ENCODE results near the gene MRPL58.
A peak's percentile ranks its signal among the peaks of the same experiment; 100 is the strongest.

Gene MRPL58

GRCh38 chr17:75059369-75060345 lies 47.2 kb downstream of the MRPL58 start:
- peak overlapping the region; percentile 77 for H3K27ac ChIP-seq
- TF ChIP-seq Cebpa-rat (IDR thresholded peaks at IDR 0.05), result no peak
- H3K36me3 ChIP-seq, result peaks cover 85% of the 10 kb centered on the region
- H3K4me1 ChIP-seq, result peaks cover 13% of the 10 kb centered on the region
- peak overlapping the region; percentile 47 for H3K4me2 ChIP-seq
- no peaks in the 10 kb centered on the region for H3K9me3 ChIP-seq
- H4K20me1 ChIP-seq, result no peaks in the 10 kb centered on the region
- H3K4me3 ChIP-seq, result no peak overlapping the region
- H3K27me3 ChIP-seq, result no peaks in the 10 kb centered on the region
- peak overlapping the region; percentile 44; the same call in 1 of the 2 replicates for H3K9ac ChIP-seq

- Histone ChIP-seq H3K4me3 (no peak overlapping the region), H3K9me3 (no peaks in the 10 kb centered on the region), H4K20me1 (no peaks in the 10 kb centered on the region), H3K27ac (peak overlapping the region; percentile 32; the same call in 1 of the 2 replicates), H3K27me3 (no peaks in the 10 kb centered on the region), H3K9ac (peak overlapping the region; percentile 8; the same call in 1 of the 2 replicates), H3K4me1 (peaks cover 16% of the 10 kb centered on the region), H3K4me2 (0 out of 2 replicates have a peak overlapping the region, but pooled peaks have one; percentile 47), H3K36me3 (peaks cover 84% of the 10 kb centered on the region)
- TF ChIP-seq Cebpa-rat (IDR thresholded peaks at IDR 0.05), result no peak
Measured at GRCh38 chr17:75060434-75061054, 48.1 kb downstream of the MRPL58 start.

DNA sequence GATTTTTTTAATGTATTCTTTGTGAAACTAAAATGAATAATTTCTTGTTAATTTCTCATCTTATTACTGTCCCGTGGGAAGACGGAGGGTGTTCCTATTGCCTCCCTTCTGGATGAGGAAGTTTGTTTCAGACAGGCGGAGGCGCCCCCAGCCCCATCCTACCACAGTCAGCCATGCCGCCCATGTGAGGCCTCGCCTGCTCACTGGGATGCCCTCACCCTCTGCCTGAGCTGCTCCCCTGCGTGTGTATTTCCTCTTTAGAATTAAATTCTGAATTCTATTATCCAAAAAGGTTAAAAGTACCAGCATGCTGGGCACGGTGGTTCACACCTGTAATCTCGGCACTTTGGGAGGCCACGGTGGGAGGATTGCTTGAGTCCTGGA lies 48.6 kb downstream of the MRPL58 start:
- Histone ChIP-seq H3K4me2 (no peak overlapping the region), H3K27ac (no peak overlapping the region), H3K4me3 (no peak overlapping the region), H3K9ac (peak overlapping the region; percentile 8; the same call in 1 of the 2 replicates), H3K27me3 (no peaks in the 10 kb centered on the region), H3K36me3 (peaks cover 79% of the 10 kb centered on the region), H3K9me3 (no peaks in the 10 kb centered on the region), H4K20me1 (no peaks in the 10 kb centered on the region), H3K4me1 (peaks cover 21% of the 10 kb centered on the region)
- no peak for TF ChIP-seq Cebpa-rat (IDR thresholded peaks at IDR 0.05)

- H3K27me3 ChIP-seq, result no peaks in the 10 kb centered on the region
- no peak overlapping the region for H3K4me2 ChIP-seq
Measured at GRCh38 chr17:75061618-75062017, 49.1 kb downstream of the MRPL58 start.

GRCh38 chr17:75063201-75063600 lies 50.7 kb downstream of the MRPL58 start:
- H3K9me3 ChIP-seq, result no peaks in the 10 kb centered on the region
- no peak overlapping the region for H3K9ac ChIP-seq
- H4K20me1 ChIP-seq, result no peaks in the 10 kb centered on the region
- no peak for TF ChIP-seq Cebpa-rat (IDR thresholded peaks at IDR 0.05)
- no peak overlapping the region for H3K27ac ChIP-seq
- H3K27me3 ChIP-seq, result no peaks in the 10 kb centered on the region
- H3K36me3 ChIP-seq, result peaks cover 58% of the 10 kb centered on the region
- H3K4me2 ChIP-seq, result no peak overlapping the region
- H3K4me3 ChIP-seq, result no peak overlapping the region
- peaks cover 35% of the 10 kb centered on the region for H3K4me1 ChIP-seq

More at GRCh38 chr17:75061618-75062017, 49.1 kb downstream of the MRPL58 start:
- Histone ChIP-seq H3K36me3 (peaks cover 73% of the 10 kb centered on the region), H3K9me3 (no peaks in the 10 kb centered on the region), H3K4me3 (no peak overlapping the region), H3K9ac (0 out of 2 replicates have a peak overlapping the region, but pooled peaks have one; percentile 8), H3K27ac (no peak overlapping the region), H4K20me1 (no peaks in the 10 kb centered on the region), H3K4me1 (peaks cover 23% of the 10 kb centered on the region)
- TF ChIP-seq Cebpa-rat (IDR thresholded peaks at IDR 0.05), result no peak

- H3K9ac ChIP-seq, result no peak overlapping the region
- peaks cover 58% of the 10 kb centered on the region for H3K36me3 ChIP-seq
- H3K4me3 ChIP-seq, result no peak overlapping the region
- H3K9me3 ChIP-seq, result no peaks in the 10 kb centered on the region
- no peak overlapping the region for H3K27ac ChIP-seq
- no peaks in the 10 kb centered on the region for H3K27me3 ChIP-seq
- peaks cover 36% of the 10 kb centered on the region for H3K4me1 ChIP-seq
- no peaks in the 10 kb centered on the region for H4K20me1 ChIP-seq
- no peak for TF ChIP-seq Cebpa-rat (IDR thresholded peaks at IDR 0.05)
- H3K4me2 ChIP-seq, result no peak overlapping the region
Measured at GRCh38 chr17:75063626-75064025, 51.2 kb downstream of the MRPL58 start.

DNA sequence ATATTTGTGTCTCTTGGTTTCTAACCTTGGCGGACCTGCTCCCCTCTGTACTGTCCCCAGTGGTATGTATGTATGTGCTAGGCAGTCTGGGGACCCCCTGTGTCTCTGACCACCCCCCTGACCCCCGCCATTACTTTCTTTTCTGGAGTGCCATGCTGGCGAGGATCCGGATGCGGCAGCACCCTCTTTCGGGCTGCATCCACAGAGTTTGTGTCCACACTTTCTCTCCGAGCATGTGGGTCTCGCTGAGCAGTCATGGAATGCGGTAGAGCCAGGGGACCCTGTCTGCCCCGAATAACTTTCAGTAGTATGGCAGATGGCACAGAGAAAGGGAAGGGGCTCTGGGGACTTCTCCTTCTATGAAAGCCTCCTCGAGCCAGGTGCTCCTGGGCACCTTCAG lies 51.6 kb downstream of the MRPL58 start:
- no peak for TF ChIP-seq Cebpa-rat (IDR thresholded peaks at IDR 0.05)
- no peak overlapping the region for H3K9ac ChIP-seq
- H3K27ac ChIP-seq, result no peak overlapping the region
- H4K20me1 ChIP-seq, result no peaks in the 10 kb centered on the region
- no peaks in the 10 kb centered on the region for H3K27me3 ChIP-seq
- H3K4me1 ChIP-seq, result peaks cover 36% of the 10 kb centered on the region
- H3K4me2 ChIP-seq, result no peak overlapping the region
- peaks cover 58% of the 10 kb centered on the region for H3K36me3 ChIP-seq
- H3K9me3 ChIP-seq, result no peaks in the 10 kb centered on the region
- H3K4me3 ChIP-seq, result no peak overlapping the region

DNA sequence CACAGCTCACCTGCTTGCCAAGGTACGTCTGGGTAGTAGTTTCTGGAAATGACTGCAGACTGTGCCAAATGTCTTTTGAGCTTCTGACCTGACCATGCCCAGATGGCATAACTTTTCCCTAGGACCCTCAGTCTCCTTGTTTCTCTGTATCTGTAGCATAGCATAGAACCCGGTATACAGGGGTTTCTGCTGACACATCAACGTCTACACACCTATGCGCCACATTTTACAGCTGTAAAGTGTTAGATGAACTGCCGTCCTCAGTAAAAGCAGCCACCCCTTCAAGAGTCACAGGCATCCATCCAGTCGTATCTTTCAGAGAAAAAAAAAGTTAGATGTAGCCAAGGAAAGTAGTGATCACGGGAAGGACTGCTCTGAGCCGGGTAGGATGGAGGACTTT lies 52.0 kb downstream of the MRPL58 start:
- Histone ChIP-seq H3K27ac (no peak overlapping the region), H3K9ac (no peak overlapping the region), H4K20me1 (no peaks in the 10 kb centered on the region), H3K4me3 (no peak overlapping the region), H3K27me3 (no peaks in the 10 kb centered on the region), H3K36me3 (peaks cover 56% of the 10 kb centered on the region), H3K4me1 (peaks cover 32% of the 10 kb centered on the region), H3K4me2 (no peak overlapping the region), H3K9me3 (no peaks in the 10 kb centered on the region)
- TF ChIP-seq Cebpa-rat (IDR thresholded peaks at IDR 0.05), result no peak

- Histone ChIP-seq H3K9me3 (no peaks in the 10 kb centered on the region), H3K36me3 (peaks cover 54% of the 10 kb centered on the region), H3K4me2 (no peak overlapping the region), H3K4me1 (peaks cover 26% of the 10 kb centered on the region), H3K27ac (no peak overlapping the region), H3K4me3 (no peak overlapping the region), H3K27me3 (no peaks in the 10 kb centered on the region), H4K20me1 (no peaks in the 10 kb centered on the region), H3K9ac (no peak overlapping the region)
- TF ChIP-seq Cebpa-rat (IDR thresholded peaks at IDR 0.05), result no peak
Measured at GRCh38 chr17:75064867-75065561, 52.5 kb downstream of the MRPL58 start.
